Stimulated activated CD4-positive, alpha-beta T cell treated with anti-CD3 and anti-CD28 coated beads, Interleukin-1b, Interleukin-23, amount 100 ng/mL, for 4 hours (primary cell): Measurements from ENCODE around the gene ALKBH7.

Experiments
- DNase-seq, 2 donors: peaks; one replicate each; pipeline ENCODE4 v3.0.0-alpha.2; 2020; ENCODE audit warnings: low read depth in 2 of 2

ALKBH7 gene

GRCh38 chr19:6424195-6424938 lies 51.8 kb downstream of the ALKBH7 start, which contains the start of gene KHSRP:
KHSRP (minus strand) TSS chr19:6424811; CDS start chr19:6424701, 110 bp downstream.
- peak; percentile 25 to 44 for DNase-seq
